ENCODE results near the gene ECSCR. TPM values are rescaled to one million over a fixed set of nuclear protein-coding genes. Genes with fewer than 3 reads are reported as not detected.
"Not testable (repeated sequence)": the region's sequence is repeated elsewhere in the genome, so short reads cannot be mapped to it uniquely, and the experiment has no call there.

The ECSCR gene, protein sequence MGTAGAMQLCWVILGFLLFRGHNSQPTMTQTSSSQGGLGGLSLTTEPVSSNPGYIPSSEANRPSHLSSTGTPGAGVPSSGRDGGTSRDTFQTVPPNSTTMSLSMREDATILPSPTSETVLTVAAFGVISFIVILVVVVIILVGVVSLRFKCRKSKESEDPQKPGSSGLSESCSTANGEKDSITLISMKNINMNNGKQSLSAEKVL
- total RNA-seq: 31.1 TPM

DNA sequence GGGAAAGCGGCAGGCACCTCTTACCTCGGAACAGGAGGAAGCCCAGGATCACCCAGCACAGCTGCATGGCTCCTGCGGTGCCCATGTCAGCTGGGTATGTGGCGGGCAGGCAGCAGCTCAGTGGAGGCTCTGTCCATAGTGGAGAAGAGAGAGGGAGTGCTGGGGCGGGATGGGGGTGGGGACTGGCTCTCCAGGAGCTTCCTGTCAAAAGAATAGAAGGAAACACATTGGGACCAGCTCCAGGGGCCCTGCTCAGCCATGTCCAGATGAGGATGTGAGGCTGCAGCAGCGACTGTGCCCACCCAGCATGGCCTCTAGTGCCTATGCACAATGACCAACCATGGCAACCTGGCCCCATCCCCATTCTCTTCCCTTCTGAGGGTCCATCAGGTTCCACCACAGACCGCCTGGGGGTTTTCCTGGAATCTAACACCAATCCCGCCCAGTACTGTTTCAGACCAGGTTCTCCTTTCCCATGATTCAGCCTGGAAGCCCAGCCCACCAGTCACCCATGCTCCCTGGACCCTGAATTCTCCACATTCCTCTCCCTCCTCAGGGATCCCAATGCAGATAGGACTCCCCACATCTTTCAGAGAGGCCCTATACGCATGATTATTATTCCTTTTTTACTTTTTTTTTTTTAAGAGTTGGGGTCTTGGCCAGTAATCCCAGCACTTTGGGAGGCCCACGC lies at the start of gene ECSCR:
Gene ECSCR, minus strand, starts transcription at position 158 of the 691 bp plus-strand sequence. Its CDS starts 73 bp downstream, at position 85.
- DNase-seq (ENCODE audit: low spot score): no peak

DNA sequence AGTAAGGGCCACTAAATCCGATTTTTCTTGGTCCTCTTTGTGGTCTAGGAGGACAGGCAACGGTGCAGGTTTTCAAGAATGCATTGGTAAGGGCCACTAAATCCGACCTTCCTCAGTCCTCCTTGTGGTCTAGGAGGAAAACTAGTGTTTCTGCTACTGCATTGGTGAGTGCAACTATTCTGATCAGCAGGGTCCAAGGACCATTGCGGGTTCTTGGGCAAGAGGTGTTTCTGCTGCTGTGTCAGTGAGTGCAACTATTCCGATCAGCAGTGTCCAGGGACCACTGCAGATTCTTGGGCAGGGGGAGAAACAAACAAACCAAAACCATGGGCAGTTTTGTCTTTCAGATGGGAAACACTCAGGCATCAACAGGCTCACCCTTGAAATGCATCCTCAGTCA lies 42.2 kb upstream of the ECSCR start:
- DNase-seq (ENCODE audit: low spot score): not testable (repeated sequence)

DNA sequence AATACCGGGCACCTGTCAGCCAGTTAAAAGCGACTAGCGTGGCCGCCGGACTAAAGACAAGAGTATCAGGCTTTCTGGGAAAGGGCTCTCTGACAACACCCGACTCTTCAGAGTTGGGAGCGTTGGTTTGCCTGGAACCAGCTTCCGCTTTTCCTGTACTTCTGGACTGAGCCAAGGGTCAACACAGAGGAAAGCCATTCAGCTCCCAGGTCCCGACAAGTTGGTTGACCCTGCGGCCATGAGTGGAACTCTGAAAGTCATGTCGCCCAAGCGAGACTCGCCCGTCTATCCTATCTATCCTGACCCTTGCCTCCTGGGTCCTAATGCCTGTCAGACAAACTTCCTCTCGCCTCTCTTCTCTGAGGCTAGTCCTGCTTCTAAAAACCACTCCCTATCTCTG lies 41.3 kb upstream of the ECSCR start:
- DNase-seq (ENCODE audit: low spot score): not testable (repeated sequence)

DNA sequence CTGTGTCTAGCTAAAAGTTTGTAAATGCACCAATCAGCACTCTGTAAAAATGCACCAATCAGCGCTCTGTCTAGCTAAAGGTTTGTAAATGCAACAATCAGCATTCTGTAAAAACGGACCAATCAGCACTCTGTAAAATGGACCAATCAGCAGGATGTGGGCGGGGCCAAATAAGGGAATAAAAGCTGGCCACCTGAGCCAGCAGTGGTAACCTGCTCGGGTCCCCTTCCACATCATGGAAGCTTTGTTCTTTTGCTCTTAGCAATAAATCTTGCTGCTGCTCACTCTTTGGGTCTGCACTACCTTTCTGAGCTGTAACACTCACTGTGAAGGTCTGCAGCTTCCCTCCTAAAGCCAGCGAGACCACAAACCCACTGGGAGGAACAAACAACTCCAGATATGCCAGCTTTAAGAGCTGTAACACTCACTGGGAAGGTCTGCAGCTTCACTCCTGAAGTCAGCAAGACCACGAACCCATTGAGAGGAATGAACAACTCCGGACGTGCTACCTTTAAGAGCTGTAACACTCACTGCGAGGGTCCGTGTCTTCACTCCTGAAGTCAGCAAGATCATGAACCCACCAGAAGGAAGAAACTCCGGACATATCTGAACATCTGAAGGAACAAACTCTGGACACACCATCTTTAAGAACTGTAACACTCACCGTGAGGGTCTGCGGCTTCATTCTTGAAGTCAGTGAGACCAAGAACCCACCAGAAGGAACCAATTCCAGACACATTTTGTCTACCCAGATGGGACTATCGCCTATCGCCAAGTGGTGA lies 40.7 kb upstream of the ECSCR start:
- DNase-seq (ENCODE audit: low spot score): not testable (repeated sequence)

DNA sequence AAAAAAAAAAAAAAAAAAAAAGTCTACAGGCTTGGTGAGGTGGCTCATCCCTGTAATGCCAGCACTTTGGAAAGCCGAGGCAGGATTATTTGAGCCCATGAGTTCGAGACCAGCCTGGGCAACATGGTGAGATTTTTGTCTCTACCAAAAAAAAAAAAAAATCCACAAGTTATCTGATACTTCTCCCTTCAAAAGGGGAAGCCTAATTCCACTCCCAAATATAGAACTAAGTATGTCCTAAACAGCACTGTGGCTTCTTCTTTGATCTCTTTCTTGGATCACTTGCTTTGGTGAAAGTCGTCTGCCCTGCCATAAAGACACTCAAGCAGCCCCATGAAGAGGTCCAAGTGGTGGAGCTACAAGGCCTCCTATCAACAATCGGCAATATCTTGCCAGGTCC lies 38.8 kb upstream of the ECSCR start:
- DNase-seq (ENCODE audit: low spot score): no peak

DNA sequence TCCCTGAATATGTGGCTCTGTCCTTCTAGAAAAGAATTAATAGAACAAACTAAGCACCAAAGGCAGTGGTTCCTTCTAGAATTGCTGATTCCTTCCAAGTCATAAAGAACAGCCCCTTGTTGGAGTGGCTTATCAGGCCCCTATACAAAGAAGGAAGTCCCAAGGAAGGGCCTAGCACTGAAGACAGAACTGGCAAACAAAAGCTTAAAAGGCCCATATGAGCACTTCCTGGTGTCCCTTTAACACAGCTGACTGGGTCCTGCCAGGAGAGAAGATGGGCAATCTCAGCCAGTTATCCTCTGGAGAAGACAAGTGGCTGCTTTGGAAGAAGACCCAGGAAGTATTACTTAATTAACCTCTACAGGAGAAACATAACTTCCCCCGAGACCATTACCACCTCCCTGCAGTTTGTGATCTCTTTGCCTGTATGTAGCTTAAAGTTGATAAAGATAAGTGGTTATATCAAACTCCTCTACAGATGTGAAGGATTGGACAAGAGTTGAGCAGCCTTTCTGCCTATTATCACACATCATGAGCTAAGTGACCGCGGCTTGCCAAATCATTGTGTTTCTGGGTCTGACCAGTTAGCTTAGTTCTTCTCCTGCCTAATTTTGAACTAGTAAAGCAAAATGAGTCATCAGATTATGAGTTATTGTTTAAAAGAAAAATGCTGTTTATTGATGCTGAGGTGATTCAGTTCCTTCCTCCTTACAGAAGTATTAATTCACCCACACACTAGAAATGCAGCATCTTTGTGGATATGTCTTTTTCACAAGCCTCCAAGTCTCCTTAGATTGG lies 33.3 kb upstream of the ECSCR start:
- DNase-seq (ENCODE audit: low spot score): no peak

DNA sequence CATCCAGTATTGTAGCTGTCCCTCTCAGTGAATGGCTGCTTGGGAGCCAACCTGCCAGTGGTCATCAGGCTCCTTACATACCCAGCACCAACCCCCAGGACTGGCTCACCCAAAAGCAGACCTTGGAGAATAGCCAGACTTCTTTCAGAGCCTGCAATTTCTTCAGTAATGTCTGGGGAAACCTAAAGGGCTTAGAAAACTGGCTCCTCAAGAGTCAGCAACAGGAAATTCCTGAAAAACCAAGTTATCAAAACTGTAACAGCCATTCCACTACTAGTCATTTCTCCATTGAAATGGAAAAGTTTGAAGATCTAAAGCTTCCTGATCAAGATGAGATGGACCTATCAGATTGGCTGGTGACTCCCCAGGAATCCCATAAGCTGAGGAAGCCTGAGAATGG lies 32.3 kb upstream of the ECSCR start:
- DNase-seq (ENCODE audit: low spot score): no peak

DNA sequence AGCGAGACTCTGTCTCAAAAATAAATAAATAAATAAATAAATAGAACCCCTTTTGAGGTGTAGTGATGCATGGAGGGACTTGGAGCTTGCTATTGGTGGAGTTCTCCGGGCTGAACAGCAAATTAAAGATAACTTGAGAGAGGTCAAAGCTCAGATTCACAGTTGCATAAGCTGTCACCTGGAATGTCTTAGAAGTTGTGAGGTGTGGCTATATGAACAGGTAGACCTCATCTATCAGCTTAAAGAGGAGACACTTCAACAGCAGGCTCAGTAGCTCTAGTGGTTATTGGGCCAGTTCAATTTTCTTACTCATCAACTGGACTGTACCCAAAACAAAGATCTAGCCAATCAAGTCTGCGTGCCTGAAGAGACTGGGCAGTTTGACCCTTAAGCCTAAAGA lies 31.7 kb upstream of the ECSCR start:
- no peak for DNase-seq (ENCODE audit: low spot score)

DNA sequence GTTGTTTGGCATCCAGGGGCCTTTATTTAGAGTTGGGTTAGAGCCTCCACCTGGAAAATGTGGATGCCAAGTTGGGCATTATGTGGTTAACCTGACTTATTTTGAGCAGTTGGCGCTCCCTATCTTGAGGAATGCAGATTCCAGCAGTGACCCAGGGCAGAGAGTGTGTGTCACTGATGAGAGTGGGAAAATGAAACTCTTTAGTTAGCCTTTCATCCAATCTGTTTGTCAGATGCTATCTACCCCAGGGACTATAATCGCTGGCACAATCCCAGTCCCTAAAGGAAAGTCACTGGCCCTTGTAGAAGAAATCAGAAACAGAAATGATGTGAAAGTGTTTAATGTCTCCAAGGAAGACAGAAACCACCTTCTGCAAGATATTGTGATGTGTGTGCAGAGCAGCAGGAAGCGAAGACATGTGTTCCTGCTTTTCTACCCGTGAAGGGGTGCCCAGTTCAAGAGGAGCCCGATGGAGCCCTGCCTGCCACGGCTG lies 30.2 kb upstream of the ECSCR start:
- DNase-seq (ENCODE audit: low spot score): no peak

DNA sequence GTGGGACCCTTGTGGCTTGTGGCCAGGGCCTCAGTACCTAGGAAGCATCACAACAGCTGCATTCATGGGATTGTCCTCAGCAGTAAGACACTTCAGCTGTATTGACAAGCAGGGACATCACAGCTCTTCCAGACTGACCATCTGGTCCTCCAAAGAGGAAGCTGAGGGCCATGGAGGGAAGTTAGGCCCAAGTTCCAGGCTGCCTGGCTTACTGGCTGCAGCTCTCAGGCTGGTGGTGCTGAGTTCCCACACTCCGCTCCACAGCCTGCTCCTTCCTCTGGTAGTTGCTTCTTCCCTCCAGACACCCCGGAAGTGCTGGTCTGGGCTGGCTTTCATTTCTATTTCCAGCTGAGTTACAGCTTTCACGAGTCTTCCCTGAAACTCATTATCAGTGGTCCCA lies 25.7 kb upstream of the ECSCR start:
- no peak for DNase-seq (ENCODE audit: low spot score)

DNA sequence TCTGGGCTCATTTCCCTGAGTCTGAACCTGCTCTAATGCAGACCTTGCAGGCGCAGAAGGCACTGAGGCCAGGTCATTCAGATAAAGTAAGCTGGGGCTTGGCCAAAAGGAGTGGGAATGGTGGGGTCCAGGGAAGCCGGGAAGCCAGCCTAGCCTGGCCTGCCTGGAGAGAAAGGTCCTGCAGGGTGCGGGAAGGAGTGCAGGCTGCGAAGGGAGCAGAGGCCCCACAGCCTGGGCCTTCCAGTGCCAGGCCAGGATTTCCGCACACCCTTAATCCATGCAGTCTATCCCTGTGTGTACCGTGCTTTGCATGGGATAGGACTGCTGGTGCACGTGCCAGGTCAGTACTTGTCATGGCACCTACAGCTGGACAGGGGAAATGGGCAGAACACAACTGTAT lies 23.7 kb upstream of the ECSCR start:
- no peak for DNase-seq (ENCODE audit: low spot score)

DNA sequence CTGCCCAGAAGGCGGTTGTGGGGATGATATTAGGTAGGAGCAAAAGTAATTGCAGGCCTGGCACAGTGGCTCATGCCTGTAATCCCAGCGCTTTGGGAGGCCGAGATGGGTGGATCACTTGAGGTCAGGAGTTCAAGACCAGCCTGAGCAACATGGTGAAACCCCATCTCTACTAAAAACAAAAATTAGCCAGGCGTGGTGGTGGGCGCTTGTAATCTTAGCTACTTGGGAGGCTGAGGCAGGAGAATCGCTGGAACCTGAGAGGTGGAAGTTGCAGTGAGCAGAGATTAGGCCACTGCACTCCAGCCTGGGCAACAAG lies 20.3 kb upstream of the ECSCR start:
- not testable (repeated sequence) for DNase-seq (ENCODE audit: low spot score)

DNA sequence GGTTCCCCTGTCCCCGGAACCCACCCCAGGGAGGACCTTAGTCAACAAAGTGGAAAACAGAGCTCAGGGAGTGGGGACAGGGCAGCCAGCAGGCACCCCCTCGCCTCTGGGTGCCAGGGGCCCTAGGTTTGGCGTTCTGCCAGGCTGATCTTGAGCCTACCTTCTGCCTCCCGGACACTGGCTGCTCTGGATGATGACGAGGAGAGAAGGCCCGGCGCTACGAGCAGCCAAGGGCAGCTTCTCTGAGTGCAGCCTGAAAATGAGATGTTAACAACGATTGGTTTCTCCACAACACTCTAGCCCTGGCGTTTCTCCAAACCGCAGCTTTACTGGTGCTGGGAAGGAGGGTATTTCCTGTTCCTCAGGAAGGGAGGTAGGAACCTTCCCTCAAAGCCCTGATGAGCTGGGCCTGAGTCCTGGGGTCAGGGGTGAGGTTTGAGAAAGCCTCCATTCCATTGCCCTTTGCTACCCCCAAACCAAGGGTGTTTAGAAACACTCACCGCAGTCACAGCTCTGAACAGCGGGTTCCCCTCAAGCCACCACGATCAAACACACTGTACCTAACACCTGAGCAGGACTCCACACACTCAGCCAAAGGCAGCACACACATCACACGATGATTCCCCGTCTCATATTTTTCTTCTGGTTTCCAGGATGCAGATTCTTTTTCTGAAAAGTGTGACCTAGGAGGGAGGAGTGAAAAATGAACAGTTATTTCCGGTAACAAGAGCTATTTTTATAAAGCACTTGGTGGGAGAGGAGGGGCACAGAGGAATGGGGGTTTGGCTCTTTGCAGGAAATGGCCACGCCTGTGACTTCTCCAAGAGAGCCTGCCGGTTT lies 19.7 kb upstream of the ECSCR start, which contains the start of gene STING1:
Gene STING1, minus strand, starts transcription at position 709 of the 840 bp plus-strand sequence. CDS start 1,054 bp downstream, outside the sequence.
- peak; percentile 93 for DNase-seq (ENCODE audit: low spot score)

DNA sequence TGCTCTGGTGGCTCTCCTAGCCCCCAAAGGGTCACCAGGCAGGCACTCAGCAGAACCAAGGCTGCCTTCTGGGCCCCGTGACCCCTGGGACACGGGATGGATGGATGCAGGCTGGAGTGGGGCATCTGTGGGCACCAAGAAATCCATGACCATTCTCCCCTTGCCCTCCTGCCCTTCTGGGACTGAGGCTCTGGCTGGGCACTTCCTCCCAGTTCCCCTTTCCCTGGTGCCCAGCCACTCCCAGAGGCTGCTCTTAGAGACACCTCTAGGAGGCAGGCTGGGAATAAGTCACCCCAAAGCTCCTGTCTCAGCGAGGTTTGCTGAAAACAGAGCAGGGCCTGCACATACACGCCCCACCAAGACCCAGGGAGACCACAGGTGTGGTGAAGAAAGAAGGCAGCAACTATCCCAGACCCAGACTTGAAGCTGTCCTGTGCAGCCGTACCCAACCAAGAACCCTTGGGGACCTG lies 19.1 kb upstream of the ECSCR start:
- no peak for DNase-seq (ENCODE audit: low spot score)

DNA sequence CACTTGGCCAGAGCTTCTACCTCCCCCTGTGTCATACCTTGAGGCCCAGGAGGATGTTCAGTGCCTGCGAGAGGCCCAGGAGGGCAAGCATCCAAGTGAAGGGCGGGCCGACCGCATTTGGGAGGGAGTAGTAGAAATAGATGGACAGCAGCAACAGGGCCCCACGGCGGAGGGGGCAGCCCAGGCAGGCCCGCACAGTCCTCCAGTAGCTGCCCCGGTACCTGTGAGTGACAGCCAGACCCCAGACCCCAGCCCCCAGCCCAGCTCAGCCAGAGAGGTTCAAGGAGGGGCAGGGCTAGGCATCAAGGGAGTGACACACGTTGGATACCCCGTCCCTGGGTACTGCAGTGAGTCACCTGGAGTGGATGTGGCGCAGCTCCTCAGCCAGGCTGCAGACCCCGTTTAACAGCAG lies 18.6 kb upstream of the ECSCR start:
- no peak for DNase-seq (ENCODE audit: low spot score)

DNA sequence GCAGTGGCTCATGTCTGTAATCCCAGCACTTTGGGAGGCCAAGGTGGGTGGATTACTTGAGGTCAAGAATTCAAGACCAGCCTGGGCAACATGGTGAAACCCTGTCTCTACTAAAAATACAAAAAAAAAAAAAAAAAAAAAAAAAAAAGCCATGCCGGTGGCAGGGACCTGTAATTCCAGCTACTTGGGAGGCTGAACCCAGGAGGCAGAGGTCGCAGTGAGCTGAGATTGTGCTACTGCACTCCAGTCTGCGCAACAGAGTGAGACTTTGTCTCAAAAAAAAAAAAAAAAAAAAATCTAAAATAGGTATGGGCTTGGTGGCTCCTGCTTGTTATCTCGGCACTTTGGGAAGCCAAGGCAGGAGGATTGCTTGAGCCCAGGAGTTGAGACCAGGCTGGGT lies 17.2 kb upstream of the ECSCR start:
- not testable (repeated sequence) for DNase-seq (ENCODE audit: low spot score)

DNA sequence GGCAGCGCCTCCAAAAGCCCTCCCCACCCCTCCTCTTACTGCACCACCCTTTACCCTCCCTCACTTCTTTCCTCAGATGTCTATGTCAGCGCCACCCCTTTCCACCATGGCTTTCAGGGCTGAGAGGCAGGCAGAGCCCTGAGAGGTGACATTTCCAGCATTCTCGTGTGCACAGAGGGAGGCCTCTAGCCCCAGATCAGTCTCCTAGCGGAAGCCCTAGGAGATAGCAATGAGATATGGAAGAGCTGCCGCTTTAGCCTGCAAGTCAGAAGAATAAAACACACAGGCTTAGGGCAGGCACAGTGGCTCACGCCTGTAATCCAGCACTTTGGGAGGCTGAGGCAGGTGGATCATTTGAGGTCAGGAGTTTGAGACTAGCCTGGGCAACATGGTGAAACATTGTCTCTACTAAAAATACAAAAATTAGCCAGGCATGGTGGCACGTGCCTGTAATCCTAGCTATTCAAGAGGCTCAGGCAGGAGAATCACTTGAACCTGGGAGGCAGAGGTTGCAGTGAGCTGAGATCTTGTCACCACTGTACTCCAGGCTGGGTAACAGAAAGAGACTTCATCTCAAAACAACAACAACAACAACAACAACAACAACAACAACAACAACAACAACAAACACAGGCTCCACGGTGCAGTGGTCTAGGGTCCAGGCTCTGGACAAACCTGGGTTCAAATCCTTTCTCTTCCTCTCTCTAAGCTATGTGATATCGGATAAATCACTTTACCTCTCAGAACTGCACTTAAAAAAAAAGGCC lies 16.3 kb upstream of the ECSCR start:
- DNase-seq (ENCODE audit: low spot score): not testable (repeated sequence)

DNA sequence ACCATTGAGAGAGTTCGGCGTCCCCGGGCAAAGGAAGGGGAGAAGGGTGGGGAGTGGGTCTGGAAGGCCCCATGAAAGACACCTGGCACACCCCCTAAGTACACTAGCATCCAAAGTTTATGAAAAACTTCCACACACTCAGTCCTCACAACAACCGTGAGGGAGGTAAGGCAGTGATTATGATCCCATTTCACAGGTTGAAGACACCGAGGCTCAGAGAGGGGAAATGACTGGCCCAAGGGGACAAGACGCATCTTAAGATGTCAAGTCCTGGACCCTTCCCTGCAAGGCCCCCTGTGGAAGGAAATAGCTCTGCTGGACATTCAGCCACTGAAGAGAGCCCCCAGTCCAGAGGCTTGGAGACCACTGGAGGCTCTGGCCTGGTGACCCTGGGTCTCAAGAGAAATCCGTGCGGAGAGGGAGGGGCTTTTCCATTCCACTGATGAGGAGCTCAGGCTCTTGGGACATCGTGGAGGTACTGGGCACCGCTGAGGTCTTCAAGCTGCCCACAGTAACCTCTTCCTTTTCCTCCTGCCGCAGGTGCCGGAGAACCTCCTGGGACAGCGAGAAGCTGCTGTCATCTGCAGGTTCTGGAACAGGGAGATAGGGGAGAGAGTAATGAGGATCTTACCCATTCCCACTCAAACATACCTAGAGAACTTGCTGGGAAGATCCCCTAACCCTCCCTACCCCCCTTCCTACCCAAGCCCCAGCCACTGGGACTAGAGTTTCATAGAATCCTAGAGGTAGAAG lies 13.5 kb upstream of the ECSCR start:
- DNase-seq (ENCODE audit: low spot score): no peak
